Dermis microvascular lymphatic vessel endothelial cell (primary cell): ENCODE data around the gene SIM2. TPM values are rescaled to one million over a fixed set of nuclear protein-coding genes. Genes with fewer than 3 reads are reported as not detected.
"Not testable (repeated sequence)": the region's sequence is repeated elsewhere in the genome, so short reads cannot be mapped to it uniquely, and the experiment has no call there.

Experiments used
- DNase-seq, 2 donors: peaks; one replicate each; pipeline versions ENCODE4 v3.0.0 to v3.0.0-alpha.2; 2010; ENCODE audit warnings: low read depth in 2 of 2
- total RNA-seq: library from RNA; depleted of rRNA; stranded (reverse); fragments of >200 nt; gene quantifications from 2 replicates; pipeline ENCODE4 v1.2.1, GENCODE V29; 2014

SIM2 gene
- total RNA-seq: not detected in 2 replicates

GRCh38 chr21:36698981-36699545 is at the start of gene SIM2:
Gene SIM2, plus strand, starts transcription at chr21:36699115. Its CDS starts 632 bp downstream, at chr21:36699747.
- DNase-seq: peak in 1 of 2 donors; percentile 36

- no peak for DNase-seq
Observed at GRCh38 chr21:36654324-36654723, 44.6 kb upstream of the SIM2 start.

GRCh38 chr21:36654796-36655325 is 44.1 kb upstream of the SIM2 start:
- DNase-seq: no peak

- no peak for DNase-seq
Observed at GRCh38 chr21:36656138-36656537, 42.8 kb upstream of the SIM2 start.

- DNase-seq: not testable (repeated sequence)
Observed at GRCh38 chr21:36657290-36657689, 41.6 kb upstream of the SIM2 start.

- DNase-seq: no peak
Observed at GRCh38 chr21:36657999-36658398, 40.9 kb upstream of the SIM2 start.

- DNase-seq: no peak
Observed at GRCh38 chr21:36658926-36659325, 40.0 kb upstream of the SIM2 start.

- peak; percentile 14 to 44 for DNase-seq
Observed at GRCh38 chr21:36661511-36662309, 37.2 kb upstream of the SIM2 start.

- no peak for DNase-seq
Observed at GRCh38 chr21:36663033-36663855, 35.7 kb upstream of the SIM2 start.

- DNase-seq: no peak
Observed at GRCh38 chr21:36664662-36664990, 34.3 kb upstream of the SIM2 start.

- no peak for DNase-seq
Observed at GRCh38 chr21:36665806-36666205, 33.1 kb upstream of the SIM2 start.

- no peak for DNase-seq
Observed at GRCh38 chr21:36668713-36669112, 30.2 kb upstream of the SIM2 start.

- no peak for DNase-seq
Observed at GRCh38 chr21:36671836-36672235, 27.1 kb upstream of the SIM2 start.

- not testable (repeated sequence) for DNase-seq
Observed at GRCh38 chr21:36672296-36672695, 26.6 kb upstream of the SIM2 start.

- DNase-seq: no peak
Observed at GRCh38 chr21:36672737-36673136, 26.2 kb upstream of the SIM2 start.

GRCh38 chr21:36676039-36676950 is 22.6 kb upstream of the SIM2 start:
- no peak for DNase-seq

- DNase-seq: no peak
Observed at GRCh38 chr21:36677443-36677842, 21.5 kb upstream of the SIM2 start.

GRCh38 chr21:36678538-36678937 is 20.4 kb upstream of the SIM2 start:
- no peak for DNase-seq

- DNase-seq: no peak
Observed at GRCh38 chr21:36681117-36681631, 17.7 kb upstream of the SIM2 start.

- no peak for DNase-seq
Observed at GRCh38 chr21:36684957-36685714, 13.8 kb upstream of the SIM2 start.
